ENCODE data around the gene GON4L.
"Not testable (repeated sequence)": the region's sequence is repeated elsewhere in the genome, so short reads cannot be mapped to it uniquely, and the experiment has no call there.

Gene GON4L

GRCh38 chr1:155827450-155827849 is 29.6 kb downstream of the GON4L start:
- no peak for DNase-seq

- DNase-seq: no peak
These were observed 40.7 kb downstream of the GON4L start for GRCh38 chr1:155816351-155816750.

DNA sequence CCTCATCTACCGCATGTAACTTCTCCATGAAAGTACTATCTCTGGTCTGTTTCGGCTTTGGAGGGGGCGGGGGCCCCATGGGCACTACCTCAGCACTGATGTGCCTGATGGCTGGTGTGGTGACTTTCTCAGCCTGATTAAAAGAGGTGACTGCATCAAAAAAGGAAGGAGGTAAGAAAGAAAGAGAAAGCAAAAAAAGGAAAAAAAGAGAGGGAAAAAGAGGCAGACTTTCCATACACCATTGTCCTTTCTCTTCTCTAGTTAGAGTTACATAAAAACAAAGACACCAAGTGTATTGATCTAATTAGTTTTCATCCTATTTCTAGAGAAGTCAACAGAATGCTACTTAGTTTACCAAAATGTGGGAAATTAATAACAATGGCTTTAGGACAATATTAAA is 43.3 kb downstream of the GON4L start:
- no peak for DNase-seq

GRCh38 chr1:155812878-155813277 is 44.1 kb downstream of the GON4L start:
- no peak for DNase-seq

GRCh38 chr1:155809088-155809487 is 47.9 kb downstream of the GON4L start:
- DNase-seq: no peak

GRCh38 chr1:155801149-155801548 is 55.9 kb downstream of the GON4L start:
- DNase-seq: no peak

GRCh38 chr1:155795618-155796017 is 61.4 kb downstream of the GON4L start:
- not testable (repeated sequence) for DNase-seq

DNA sequence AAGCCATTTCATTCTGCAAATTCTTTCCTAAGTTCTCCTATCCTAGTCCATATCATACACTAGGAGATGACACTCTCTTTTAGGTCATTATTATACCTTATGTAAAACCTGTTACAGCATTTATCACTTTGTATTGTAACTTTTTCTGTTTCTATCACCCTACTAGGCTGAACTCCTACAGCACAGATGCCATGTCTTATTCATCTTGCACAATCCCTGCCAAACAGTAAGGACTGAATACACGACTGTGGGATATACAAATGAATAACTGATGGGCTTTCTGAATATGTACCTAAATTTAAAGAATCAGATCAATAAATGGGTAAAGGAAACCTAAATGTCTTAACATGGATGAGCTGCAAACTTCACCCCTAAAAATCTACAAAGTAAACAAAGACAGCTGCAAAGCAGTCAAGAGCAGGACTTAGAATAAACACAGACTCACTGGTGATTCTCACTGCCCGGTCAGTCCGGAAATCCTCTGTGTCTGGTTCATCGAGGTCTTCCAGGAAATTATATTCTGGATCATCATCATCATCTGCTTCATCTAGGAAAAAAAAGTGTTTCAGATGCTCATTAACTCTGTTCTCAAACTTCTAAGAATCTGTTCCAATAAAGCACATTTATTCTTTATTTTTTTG is 62.3 kb downstream of the GON4L start:
- DNase-seq: no peak

DNA sequence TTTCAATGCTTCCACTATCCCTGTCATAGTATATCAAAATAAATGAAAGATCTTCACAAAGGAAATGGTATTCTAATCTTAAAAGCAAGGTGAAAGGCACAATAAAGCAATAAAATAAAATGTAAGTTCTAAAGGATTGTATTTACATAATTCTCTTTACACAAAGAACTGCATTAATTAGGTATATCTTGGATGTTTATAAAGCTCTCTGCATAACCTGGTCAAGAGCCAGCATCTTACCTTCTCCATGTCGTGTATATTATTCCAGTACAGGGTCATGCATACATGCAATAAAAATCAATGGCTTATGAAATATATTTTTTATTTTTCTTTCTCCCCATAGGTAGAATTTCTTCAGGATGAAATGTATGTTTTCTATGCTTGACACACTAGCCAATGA is 63.8 kb downstream of the GON4L start:
- no peak for DNase-seq

DNA sequence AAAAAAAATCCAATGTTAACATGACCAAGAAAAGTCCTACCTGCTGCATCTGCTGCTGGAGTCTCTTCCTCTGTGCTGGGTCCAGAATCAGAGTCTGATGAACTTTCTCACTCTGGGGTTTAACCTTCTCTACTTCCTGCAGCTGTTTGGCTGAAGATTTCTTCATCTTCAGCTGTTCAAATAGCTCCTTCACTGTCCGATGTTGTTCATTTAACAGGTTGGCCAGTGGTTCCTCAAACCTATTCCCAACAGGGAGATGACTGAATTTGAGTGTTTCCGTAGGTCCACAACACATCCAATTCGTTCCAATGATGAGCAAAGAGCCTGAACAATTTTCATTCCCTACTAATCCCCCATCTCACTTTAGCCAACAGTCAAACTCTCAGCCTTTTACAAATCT is 79.4 kb downstream of the GON4L start:
- DNase-seq: no peak

- DNase-seq: no peak
These were observed 80.6 kb downstream of the GON4L start for GRCh38 chr1:155776414-155776813.

DNA sequence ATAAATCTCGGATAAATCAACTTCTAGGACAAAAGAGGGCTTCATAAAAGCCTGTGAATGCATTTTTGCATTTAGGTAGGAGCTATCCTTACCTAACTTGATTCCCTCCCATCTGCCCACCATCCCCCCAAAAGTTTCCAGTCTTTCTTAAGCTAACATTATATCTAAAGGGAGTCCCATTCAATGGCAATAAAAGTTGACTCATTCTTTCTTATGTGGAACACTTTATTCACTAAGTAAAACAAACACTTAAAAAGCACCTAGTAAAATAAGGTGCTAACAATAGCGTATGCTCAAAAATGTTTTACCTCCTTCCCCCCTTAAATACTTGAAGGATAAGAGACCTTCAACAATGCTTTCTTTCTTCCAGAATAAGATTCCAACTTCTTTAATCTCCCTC is 83.8 kb downstream of the GON4L start:
- DNase-seq: no peak

GRCh38 chr1:155769257-155769656 is 87.8 kb downstream of the GON4L start:
- no peak for DNase-seq

DNA sequence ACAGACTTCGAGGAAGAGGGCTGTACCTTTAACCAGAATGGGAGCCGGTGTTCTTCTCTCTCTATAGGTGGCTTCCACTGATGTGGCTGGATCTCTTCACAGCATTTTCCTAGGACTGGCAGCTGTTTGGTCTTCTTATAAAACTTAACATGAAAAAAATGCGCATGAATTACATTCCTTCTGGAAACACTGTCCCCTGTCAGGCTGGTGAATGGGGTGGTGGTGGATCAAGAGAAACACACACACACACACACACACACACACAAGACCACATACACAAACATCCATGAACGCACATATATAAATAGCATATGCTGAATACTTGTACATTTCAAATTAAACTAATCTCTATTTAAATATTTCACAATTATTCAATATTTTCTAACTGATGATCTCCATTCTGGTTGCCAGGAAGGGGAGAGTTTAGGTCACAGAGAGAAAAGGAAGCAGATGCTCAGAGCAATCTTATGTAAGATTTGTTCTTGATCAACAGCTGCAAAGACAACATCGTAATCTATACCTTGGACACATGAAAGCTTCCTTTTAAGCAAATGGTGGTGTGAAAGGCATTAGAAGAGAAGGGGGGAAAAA is 89.5 kb downstream of the GON4L start:
- not testable (repeated sequence) for DNase-seq

DNA sequence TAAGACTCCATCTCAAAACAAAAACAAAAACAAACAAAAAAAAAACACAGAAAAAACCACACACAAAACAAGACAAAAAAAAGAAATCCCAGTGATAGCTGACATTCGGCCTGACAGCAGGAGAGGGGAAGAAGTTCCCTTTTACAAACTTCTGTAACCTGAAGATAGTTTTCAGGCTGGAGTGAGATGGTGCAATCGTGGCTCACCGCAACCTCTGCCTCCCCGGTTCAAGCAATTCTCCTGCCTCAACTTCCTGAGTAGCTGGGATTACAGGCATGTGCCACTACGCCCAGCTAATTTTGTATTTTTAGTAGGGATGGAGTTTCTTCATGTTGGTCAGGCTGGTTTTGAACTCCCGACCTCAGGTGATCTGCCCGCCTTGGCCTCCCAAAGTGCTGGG is 93.0 kb downstream of the GON4L start:
- not testable (repeated sequence) for DNase-seq

GRCh38 chr1:155763090-155763815 is 93.8 kb downstream of the GON4L start:
- DNase-seq: not testable (repeated sequence)

DNA sequence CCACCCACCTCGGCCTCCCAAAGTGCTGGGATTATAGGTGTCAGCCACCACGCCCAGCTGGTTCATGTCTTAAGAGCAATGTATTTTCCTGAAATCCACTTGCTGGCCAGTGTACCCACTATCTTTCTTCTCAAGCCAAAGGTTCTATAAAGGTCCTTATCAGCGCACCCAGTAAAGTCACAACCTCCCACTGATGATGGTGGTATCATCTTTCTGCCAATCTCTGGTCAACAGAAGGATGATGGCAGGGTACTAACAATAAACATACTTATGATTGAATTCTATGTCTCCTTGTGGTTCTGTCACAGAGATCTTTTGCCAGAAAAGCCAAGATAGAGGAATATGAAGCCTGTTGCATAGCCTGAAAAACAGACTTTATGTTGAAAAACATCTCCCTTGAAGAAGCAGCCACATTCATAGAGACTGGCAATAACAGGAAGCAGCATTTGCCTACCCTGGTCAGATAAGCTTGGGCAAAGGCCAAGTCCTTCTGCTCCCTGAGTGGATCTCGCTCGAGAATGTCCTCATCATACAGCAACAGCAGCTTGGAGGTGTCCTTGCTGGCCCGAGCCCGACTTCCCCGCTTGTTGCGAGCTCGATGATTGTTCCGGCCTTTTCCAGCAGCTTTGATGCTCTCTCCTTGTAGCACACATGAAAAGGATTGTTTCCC is 95.1 kb downstream of the GON4L start:
- no peak for DNase-seq

GRCh38 chr1:155760751-155761475 is 96.1 kb downstream of the GON4L start:
- DNase-seq: no peak

GRCh38 chr1:155759966-155760630 is 96.9 kb downstream of the GON4L start:
- DNase-seq: no peak

GRCh38 chr1:155759017-155759416 is 98.0 kb downstream of the GON4L start:
- not testable (repeated sequence) for DNase-seq

- DNase-seq: not testable (repeated sequence)
These were observed 108.9 kb downstream of the GON4L start for GRCh38 chr1:155748141-155748540.

GRCh38 chr1:155747586-155747985 is 109.4 kb downstream of the GON4L start:
- not testable (repeated sequence) for DNase-seq

Measured in NCI-H1092 (cell line).